Measurements from ENCODE around the gene CASQ1.

DNA sequence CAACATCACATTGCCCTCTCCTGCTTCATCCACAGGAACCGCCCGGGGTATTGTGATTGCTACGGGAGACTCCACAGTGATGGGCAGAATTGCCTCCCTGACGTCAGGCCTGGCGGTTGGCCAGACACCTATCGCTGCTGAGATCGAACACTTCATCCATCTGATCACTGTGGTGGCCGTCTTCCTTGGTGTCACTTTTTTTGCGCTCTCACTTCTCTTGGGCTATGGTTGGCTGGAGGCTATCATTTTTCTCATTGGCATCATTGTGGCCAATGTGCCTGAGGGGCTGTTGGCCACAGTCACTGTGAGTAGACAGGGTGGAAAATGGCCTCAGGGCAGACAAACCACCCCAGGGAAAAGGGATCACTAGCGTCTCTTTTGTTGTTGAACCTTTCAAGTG, 26.3 kb upstream of the CASQ1 start:
- no peak for TF ChIP-seq POLR2A (IDR thresholded peaks at IDR 0.05)
- TF ChIP-seq, protein P1, sequence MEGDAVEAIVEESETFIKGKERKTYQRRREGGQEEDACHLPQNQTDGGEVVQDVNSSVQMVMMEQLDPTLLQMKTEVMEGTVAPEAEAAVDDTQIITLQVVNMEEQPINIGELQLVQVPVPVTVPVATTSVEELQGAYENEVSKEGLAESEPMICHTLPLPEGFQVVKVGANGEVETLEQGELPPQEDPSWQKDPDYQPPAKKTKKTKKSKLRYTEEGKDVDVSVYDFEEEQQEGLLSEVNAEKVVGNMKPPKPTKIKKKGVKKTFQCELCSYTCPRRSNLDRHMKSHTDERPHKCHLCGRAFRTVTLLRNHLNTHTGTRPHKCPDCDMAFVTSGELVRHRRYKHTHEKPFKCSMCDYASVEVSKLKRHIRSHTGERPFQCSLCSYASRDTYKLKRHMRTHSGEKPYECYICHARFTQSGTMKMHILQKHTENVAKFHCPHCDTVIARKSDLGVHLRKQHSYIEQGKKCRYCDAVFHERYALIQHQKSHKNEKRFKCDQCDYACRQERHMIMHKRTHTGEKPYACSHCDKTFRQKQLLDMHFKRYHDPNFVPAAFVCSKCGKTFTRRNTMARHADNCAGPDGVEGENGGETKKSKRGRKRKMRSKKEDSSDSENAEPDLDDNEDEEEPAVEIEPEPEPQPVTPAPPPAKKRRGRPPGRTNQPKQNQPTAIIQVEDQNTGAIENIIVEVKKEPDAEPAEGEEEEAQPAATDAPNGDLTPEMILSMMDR (IDR thresholded peaks at IDR 0.05 in 4 of 5, conservative IDR thresholded peaks at IDR 0.05 in 1 of 5): no peak
